Epithelial cell of esophagus (primary cell): ENCODE data around the gene ZPLD1.

Experiments
- DNase-seq: peaks from one replicate; pipeline ENCODE4 v3.0.0; 2010; ENCODE audit warnings: low read depth
- H3K4me3 ChIP-seq: 2 replicates; pipeline ENCODE4 v1.5.1; 2011; ENCODE audit warnings: mild to moderate bottlenecking, low read length, control low read depth
- TF ChIP-seq, protein P1 (sequence below): IDR thresholded peaks from 2 replicates; pipeline ENCODE4 v1.5.1; 2011; ENCODE audit warnings: low read depth, mild to moderate bottlenecking, low read length, control low read depth, inconsistent platforms; ENCODE audit not compliant: insufficient read depth; ENCODE audit errors: missing control alignments

Gene ZPLD1

GRCh38 chr3:102471491-102471890 lies 36.7 kb downstream of the ZPLD1 start:
- TF ChIP-seq, protein P1, sequence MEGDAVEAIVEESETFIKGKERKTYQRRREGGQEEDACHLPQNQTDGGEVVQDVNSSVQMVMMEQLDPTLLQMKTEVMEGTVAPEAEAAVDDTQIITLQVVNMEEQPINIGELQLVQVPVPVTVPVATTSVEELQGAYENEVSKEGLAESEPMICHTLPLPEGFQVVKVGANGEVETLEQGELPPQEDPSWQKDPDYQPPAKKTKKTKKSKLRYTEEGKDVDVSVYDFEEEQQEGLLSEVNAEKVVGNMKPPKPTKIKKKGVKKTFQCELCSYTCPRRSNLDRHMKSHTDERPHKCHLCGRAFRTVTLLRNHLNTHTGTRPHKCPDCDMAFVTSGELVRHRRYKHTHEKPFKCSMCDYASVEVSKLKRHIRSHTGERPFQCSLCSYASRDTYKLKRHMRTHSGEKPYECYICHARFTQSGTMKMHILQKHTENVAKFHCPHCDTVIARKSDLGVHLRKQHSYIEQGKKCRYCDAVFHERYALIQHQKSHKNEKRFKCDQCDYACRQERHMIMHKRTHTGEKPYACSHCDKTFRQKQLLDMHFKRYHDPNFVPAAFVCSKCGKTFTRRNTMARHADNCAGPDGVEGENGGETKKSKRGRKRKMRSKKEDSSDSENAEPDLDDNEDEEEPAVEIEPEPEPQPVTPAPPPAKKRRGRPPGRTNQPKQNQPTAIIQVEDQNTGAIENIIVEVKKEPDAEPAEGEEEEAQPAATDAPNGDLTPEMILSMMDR = no peak
- peak; percentile 70 for DNase-seq

GRCh38 chr3:102473648-102474047 lies 38.8 kb downstream of the ZPLD1 start:
- TF ChIP-seq, protein P1 = no peak

More at GRCh38 chr3:102471491-102471890, 36.7 kb downstream of the ZPLD1 start:
- H3K4me3 ChIP-seq = no peak overlapping the region

GRCh38 chr3:102474207-102474606 lies 39.4 kb downstream of the ZPLD1 start:
- TF ChIP-seq, protein P1 = no peak
- H3K4me3 ChIP-seq = no peak overlapping the region
- no peak for DNase-seq

More at GRCh38 chr3:102473648-102474047, 38.8 kb downstream of the ZPLD1 start:
- H3K4me3 ChIP-seq = no peak overlapping the region
- DNase-seq = no peak

DNA sequence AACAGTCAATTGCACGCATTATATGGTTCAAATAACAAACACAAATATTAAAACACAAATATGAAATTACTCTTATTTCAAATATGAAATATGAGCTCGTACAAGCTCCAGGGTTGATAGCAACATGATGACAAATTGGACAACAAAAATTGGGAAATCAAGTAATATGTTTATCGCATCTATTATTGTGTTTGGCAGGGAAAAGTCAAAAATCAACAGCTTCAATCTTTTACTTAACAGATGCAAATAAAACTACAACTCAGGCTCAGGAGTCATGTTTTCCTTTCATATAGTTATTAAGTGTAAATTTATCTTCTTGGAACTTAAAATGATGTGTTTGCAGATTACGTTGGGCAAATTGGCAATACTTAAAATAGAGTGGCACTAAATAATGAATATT lies 41.4 kb downstream of the ZPLD1 start:
- TF ChIP-seq, protein P1 = no peak
- H3K4me3 ChIP-seq = no peak overlapping the region
- no peak for DNase-seq

DNA sequence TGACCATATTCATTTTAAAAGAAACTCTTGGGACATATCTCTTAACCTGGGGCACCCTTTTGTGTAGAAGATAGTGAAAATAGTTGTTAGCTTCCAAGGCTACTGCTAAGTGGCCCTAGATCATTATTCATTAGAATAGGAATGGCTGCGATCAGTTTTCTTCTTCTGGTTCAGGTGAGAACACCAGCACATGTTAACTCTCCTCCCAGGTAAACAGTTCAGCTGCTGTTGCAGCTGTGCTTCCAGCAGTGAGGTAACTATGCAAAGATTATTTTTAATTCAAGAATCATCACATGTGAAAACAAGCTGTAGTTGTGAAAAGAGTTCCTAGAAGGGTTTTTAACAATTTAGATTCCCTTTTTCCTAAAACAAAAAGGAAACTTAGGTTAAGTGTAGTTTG lies 43.3 kb downstream of the ZPLD1 start:
- TF ChIP-seq, protein P1 = no peak
- no peak overlapping the region for H3K4me3 ChIP-seq
- no peak for DNase-seq

DNA sequence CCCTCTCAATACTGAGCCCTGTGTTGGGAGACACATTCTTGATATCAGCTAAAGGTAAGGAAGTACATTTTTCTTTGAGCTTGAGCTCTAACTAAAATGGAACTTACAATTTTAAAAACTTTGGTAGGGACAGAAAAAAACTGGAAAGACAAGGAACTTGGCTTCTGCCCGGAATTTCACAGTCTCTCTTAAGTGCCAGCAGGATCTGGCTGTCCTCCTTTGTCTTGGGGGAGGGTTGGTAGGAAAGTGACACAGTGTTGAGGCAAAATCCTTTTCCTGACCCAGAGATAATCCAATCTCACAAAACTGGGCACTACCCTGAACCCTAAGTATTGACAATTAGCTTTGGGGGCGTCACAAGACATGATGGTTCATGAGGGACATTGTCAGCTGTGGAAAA lies 45.3 kb downstream of the ZPLD1 start:
- no peak overlapping the region for H3K4me3 ChIP-seq
- no peak for DNase-seq
- TF ChIP-seq, protein P1 = no peak

DNA sequence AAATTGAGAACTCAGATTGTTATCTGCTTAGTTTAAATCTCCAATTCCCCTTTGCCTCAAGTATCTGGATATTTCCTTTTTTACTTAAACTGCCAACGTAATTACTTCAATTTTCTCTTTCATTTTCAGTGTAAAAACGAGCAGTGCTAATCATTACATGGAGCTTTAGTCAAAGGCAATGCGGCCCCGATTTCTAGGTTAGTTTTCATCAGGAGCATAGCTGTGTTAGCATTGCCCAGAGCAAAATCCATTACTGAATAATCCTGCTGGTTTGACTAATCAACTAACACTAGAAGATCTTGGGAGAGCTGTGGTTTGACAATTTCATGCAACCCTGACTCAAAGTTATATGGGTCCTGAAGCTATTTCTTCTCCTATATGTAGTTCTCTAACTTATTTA lies 46.2 kb downstream of the ZPLD1 start:
- TF ChIP-seq, protein P1 = no peak
- no peak for DNase-seq
- no peak overlapping the region for H3K4me3 ChIP-seq
